Measurements from ENCODE around the gene SLC6A18. TPM values are rescaled to one million over a fixed set of nuclear protein-coding genes. Genes with fewer than 3 reads are reported as not detected.

SLC6A18 gene
- total RNA-seq, 2 donors from 2014 or later = not detected

DNA sequence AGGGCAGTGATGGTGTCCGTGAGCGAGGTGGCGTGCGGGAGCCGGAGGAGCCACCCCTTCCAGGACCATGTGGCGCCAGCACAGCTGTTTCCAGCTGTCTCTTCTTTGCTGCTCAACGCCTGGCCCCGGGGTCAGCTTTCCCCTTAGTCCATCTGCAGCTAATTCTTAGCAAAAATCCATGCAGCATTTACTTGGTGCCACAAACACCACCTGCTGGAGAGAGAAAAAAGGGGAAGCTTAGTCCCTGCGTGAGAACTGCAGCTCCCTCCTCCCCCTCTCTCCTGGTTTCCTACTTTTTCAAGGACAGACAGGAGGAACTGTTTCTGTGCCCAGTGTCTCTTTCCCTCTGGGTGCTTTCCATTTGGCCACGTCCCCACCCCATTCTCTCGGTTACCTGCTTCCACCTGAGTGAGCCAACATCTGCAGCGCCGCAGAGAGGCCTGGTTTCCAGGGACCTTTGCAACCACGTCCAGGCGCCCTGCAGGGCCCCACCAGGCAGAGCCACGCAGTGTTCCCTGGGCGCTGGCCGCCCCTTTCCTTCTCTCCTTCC, 20.4 kb upstream of the SLC6A18 start:
- WGBS = 29% methylated on average over 18 of the region's 18 CpGs
- no peak for DNase-seq (ENCODE audit: low spot score)
- Histone ChIP-seq H3K36me3 (no peaks in the 10 kb centered on the region), H3K9me3 (no peaks in the 10 kb centered on the region), H3K4me1 (replicated peaks) (no peaks in the 10 kb centered on the region), H3K4me3 (no peak overlapping the region), H3K27me3 (replicated peaks; ENCODE audit: insufficient read depth) (peaks cover 5% of the 10 kb centered on the region), H3K27ac (no peak overlapping the region)
- intact Hi-C loops (cut with DNase I) = no loop called here
- TF ChIP-seq POLR2AphosphoS5 (IDR thresholded peaks at IDR 0.05) = no peak
- TF ChIP-seq, protein P1, sequence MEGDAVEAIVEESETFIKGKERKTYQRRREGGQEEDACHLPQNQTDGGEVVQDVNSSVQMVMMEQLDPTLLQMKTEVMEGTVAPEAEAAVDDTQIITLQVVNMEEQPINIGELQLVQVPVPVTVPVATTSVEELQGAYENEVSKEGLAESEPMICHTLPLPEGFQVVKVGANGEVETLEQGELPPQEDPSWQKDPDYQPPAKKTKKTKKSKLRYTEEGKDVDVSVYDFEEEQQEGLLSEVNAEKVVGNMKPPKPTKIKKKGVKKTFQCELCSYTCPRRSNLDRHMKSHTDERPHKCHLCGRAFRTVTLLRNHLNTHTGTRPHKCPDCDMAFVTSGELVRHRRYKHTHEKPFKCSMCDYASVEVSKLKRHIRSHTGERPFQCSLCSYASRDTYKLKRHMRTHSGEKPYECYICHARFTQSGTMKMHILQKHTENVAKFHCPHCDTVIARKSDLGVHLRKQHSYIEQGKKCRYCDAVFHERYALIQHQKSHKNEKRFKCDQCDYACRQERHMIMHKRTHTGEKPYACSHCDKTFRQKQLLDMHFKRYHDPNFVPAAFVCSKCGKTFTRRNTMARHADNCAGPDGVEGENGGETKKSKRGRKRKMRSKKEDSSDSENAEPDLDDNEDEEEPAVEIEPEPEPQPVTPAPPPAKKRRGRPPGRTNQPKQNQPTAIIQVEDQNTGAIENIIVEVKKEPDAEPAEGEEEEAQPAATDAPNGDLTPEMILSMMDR (IDR thresholded peaks at IDR 0.05) = no peak
- TF ChIP-seq POLR2A (IDR thresholded peaks at IDR 0.05) = no peak

DNA sequence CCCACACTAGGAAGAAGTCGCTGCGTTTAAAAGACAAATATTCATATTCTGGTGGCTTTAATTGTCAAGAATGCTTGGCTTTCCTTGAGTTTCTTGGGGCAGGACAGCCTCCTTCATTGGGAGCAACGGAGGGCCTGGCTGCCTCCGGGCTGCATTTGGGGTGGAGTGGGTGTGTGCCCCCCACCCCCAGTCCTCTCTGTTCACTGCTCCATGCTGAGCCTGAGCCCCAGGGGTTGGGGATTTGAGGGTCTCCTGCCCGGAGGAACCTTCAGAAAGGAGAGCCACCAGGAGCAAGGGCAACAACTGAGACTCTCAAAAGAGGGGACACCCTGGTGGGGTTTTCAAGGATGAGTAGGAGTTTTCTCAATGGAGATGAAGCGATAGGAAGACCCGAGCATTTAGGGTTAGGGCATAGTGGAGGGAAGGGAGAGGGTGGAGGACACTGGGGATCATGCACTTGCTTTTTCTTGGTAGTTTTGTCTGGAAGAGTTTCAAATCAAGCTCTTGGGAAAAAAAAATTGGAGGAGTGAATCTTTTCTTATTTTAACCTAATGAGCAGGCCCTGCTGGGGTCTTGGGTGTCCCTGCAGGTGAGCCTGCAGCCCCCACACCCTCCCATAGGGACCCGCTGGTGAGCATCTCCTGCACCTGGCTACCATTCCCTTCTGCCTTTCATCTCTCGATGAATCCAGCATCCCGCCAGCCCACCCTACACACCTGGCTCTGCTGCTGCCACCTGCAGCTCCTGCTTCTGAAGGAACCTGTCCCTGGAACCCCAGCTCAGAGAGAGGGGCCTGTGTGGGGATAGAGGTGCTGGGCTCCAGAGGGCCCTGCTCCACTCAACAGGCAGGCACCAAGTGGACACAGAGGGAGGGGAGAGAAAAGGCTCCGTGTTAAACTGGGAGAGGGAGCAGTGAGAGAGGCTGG, 19.7 kb upstream of the SLC6A18 start:
- Histone ChIP-seq H3K4me1 (replicated peaks) (no peaks in the 10 kb centered on the region), H3K36me3 (no peaks in the 10 kb centered on the region), H3K9me3 (no peaks in the 10 kb centered on the region), H3K4me3 (no peak overlapping the region), H3K27ac (no peak overlapping the region), H3K27me3 (replicated peaks; ENCODE audit: insufficient read depth) (peaks cover 3% of the 10 kb centered on the region)
- no peak for DNase-seq (ENCODE audit: low spot score)
- intact Hi-C loops (cut with DNase I) = no loop called here
- WGBS = 74% methylated on average over 11 of the region's 11 CpGs
- TF ChIP-seq POLR2A (IDR thresholded peaks at IDR 0.05) (no peak), POLR2AphosphoS5 (IDR thresholded peaks at IDR 0.05) (no peak)
- TF ChIP-seq, protein P1 (IDR thresholded peaks at IDR 0.05) = no peak

DNA sequence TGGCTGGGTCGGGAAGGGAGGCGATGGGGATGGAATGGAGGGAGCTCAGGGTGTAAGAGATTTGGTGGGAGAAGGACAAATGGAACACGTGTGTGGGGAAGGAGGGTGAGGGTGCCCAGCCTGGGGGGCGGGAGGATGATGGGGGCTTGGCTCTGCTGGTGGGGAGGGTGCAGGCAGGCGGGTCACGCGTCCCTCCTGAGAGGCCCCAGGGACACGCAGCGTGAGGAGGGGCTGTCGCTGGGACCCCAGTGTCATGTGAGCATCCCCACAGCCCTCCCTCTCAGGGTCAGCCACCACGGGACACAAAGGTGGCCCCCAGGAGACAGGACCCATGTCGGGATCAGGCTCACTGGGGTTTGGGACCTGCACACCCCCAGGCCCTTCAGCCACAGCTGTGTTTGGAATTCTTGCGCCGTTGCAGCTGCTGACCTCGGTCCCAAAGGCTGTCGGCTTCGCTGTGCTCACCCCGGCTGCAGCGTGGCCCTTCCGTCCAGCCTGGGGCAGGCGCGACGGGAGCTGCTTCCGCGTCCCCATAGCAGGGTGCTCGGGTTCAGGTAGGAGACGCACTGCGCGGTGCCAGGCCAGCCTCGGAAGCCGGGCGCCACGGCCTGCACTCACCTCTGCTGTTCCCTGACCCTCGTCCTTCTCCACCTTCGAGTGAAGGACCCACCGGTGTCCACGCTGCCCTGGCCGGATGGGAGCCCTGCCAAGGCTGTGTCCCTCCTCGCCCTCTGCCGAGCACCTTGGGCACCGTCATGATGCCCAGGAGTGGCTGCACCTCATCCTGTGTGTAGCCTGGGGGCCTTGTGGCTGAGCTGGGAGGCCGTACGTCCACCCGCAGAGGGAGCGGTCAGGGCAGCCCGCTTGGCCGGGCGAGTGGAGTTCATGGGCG, 18.4 kb upstream of the SLC6A18 start:
- Histone ChIP-seq H3K27me3 (replicated peaks; ENCODE audit: insufficient read depth) (no peaks in the 10 kb centered on the region), H3K36me3 (no peaks in the 10 kb centered on the region), H3K27ac (no peak overlapping the region), H3K9me3 (no peaks in the 10 kb centered on the region), H3K4me1 (replicated peaks) (no peaks in the 10 kb centered on the region), H3K4me3 (no peak overlapping the region)
- intact Hi-C loops (cut with DNase I) = no loop called here
- DNase-seq (ENCODE audit: low spot score) = no peak
- WGBS = 75% methylated on average over 49 of the region's 49 CpGs
- TF ChIP-seq POLR2AphosphoS5 (IDR thresholded peaks at IDR 0.05) = no peak
- TF ChIP-seq POLR2A (IDR thresholded peaks at IDR 0.05) = no peak
- TF ChIP-seq, protein P1 (IDR thresholded peaks at IDR 0.05) = no peak

DNA sequence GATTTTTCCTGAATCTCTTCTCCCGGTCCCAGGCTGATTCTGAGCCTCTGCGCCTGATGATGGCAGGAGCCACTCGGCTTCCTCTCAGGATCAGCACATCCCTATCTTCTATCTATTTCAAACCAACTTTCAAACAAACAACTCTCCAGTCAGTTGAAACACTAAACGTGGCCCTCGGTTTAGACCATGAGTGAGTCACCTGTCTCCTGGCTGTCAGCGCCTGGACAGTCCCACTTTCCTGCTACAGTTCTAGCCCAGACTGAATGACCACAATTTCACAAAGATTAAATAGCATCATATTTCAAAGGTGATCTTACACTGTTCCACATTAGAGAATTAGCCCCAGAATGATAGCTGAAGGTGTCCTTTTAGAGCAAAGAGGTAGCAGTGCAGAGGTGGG, 17.6 kb upstream of the SLC6A18 start:
- intact Hi-C loops (cut with DNase I) = no loop called here
- no peaks in the 10 kb centered on the region for H3K36me3 ChIP-seq
- 69% methylated on average over 6 of the region's 6 CpGs for WGBS
- no peaks in the 10 kb centered on the region for H3K9me3 ChIP-seq
- no peak overlapping the region for H3K27ac ChIP-seq
- H3K27me3 ChIP-seq (replicated peaks; ENCODE audit: insufficient read depth) = no peaks in the 10 kb centered on the region
- H3K4me1 ChIP-seq (replicated peaks) = no peaks in the 10 kb centered on the region
- TF ChIP-seq, protein P1 (IDR thresholded peaks at IDR 0.05) = no peak
- TF ChIP-seq POLR2A (IDR thresholded peaks at IDR 0.05) (no peak), POLR2AphosphoS5 (IDR thresholded peaks at IDR 0.05) (no peak)
- H3K4me3 ChIP-seq = no peak overlapping the region
- DNase-seq (ENCODE audit: low spot score) = no peak

Data from prostate gland (tissue), 2 donors.